ENCODE results near the gene PEX16. TPM values are rescaled to one million over a fixed set of nuclear protein-coding genes. Genes with fewer than 3 reads are reported as not detected.
"Not testable (repeated sequence)": the region's sequence is repeated elsewhere in the genome, so short reads cannot be mapped to it uniquely, and the experiment has no call there.

PEX16 gene
- total RNA-seq, 6 donors from 2014 or later = 22.9 to 43.0 (median 32.6) TPM

DNA sequence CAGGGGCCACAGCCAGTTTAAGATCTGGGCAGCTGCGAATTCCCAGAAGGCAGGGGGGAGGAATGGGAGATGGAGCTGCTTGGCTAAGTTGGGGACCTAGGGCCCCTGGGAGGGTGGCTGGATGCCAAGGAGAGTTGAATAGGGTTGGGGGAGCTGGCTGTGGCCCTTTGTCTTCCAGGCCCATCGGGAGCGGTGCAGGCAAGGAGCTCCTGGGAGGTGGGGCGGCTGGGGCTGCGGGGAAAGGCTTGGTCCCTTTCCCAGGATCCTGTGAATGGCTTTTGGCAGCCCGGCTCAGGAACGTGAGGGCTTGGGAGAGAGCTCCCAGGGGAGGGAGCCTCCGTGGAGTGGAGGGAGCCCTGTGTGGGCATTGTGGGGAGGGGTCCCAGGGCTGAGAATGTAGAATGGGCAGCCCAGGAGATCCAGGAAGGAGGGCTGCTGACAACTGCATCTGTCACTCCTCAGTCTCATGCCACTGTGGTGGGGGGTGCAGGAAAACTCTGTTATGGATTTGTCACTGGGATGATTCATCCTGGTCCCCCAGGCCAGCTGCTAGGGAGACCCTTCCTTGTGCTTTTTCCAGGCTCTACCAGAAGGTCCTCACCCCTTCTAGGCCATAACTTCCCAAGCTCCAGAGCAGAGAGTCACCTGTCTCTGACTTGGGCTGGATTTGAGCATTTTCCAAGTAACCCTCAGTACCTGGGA is 16.6 kb downstream of the PEX16 start:
- H3K27ac ChIP-seq = no peak overlapping the region
- ATAC-seq (ENCODE audit: low FRiP score in 2 of 2) (no peak), DNase-seq (no peak)
- TF ChIP-seq EP300 (IDR thresholded peaks at IDR 0.05) = no peak
- TF ChIP-seq POLR2A (IDR thresholded peaks at IDR 0.05) = no peak
- TF ChIP-seq, protein P1, sequence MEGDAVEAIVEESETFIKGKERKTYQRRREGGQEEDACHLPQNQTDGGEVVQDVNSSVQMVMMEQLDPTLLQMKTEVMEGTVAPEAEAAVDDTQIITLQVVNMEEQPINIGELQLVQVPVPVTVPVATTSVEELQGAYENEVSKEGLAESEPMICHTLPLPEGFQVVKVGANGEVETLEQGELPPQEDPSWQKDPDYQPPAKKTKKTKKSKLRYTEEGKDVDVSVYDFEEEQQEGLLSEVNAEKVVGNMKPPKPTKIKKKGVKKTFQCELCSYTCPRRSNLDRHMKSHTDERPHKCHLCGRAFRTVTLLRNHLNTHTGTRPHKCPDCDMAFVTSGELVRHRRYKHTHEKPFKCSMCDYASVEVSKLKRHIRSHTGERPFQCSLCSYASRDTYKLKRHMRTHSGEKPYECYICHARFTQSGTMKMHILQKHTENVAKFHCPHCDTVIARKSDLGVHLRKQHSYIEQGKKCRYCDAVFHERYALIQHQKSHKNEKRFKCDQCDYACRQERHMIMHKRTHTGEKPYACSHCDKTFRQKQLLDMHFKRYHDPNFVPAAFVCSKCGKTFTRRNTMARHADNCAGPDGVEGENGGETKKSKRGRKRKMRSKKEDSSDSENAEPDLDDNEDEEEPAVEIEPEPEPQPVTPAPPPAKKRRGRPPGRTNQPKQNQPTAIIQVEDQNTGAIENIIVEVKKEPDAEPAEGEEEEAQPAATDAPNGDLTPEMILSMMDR (IDR thresholded peaks at IDR 0.05) = no peak
- no peak for TF ChIP-seq POLR2AphosphoS5 (IDR thresholded peaks at IDR 0.05)
- peak overlapping the region in 3 of 4 donors; percentile 46 to 67 (median 61) for H3K4me3 ChIP-seq
- H3K4me1 ChIP-seq = peaks cover 18 to 31% (median 20%) of the 10 kb centered on the region in 4 donors
- WGBS, 2 donors = 42 to 47% methylated on average over 8 of the region's 8 CpGs
- H3K27me3 ChIP-seq = peaks cover 0 to 2% (median 0%) of the 10 kb centered on the region in 4 donors
- H3K36me3 ChIP-seq = peaks cover 0 to 11% (median 3%) of the 10 kb centered on the region in 4 donors
- no peaks in the 10 kb centered on the region for H3K9me3 ChIP-seq

DNA sequence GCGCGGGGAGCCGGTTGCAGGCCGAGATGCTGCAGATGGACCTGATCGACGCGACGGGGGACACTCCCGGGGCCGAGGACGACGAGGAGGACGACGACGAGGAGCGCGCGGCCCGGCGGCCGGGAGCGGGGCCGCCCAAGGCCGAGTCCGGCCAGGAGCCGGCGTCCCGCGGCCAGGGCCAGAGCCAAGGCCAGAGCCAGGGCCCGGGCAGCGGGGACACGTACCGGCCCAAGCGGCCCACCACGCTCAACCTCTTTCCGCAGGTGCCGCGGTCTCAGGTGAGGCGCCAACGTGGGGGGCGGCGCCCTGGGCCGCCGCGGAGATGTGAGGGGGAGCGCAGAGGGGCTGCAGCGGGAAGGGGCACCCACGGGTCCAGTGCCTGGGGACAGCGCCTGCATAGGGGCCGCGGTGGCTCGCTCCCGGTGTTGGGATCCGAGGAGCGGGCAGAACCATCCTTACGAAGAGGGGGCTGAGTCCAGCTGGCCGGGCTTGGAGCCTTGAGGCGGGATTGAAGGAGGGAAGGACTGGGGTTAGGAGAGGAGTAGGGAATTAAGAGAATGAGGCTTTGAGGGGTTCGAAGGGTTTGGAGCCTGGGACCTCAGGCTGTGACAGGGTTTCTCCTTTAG is 17.4 kb downstream of the PEX16 start:
- Histone ChIP-seq H3K36me3 (peaks cover 0 to 11% (median 3%) of the 10 kb centered on the region in 4 donors), H3K4me1 (peaks cover 18 to 31% (median 20%) of the 10 kb centered on the region in 4 donors), H3K4me3 (peak overlapping the region; percentile 16 to 67 (median 54))
- peak in 1 of 2 donors; percentile 2 for ATAC-seq (ENCODE audit: low FRiP score in 2 of 2)
- peak in 1 of 2 donors; percentile 87 for DNase-seq
- H3K9me3 ChIP-seq, H3K27ac ChIP-seq, H3K27me3 ChIP-seq: not testable (repeated sequence)
- WGBS, 2 donors = 9 to 11% methylated on average over 14 to 20 of the region's 59 CpGs

DNA sequence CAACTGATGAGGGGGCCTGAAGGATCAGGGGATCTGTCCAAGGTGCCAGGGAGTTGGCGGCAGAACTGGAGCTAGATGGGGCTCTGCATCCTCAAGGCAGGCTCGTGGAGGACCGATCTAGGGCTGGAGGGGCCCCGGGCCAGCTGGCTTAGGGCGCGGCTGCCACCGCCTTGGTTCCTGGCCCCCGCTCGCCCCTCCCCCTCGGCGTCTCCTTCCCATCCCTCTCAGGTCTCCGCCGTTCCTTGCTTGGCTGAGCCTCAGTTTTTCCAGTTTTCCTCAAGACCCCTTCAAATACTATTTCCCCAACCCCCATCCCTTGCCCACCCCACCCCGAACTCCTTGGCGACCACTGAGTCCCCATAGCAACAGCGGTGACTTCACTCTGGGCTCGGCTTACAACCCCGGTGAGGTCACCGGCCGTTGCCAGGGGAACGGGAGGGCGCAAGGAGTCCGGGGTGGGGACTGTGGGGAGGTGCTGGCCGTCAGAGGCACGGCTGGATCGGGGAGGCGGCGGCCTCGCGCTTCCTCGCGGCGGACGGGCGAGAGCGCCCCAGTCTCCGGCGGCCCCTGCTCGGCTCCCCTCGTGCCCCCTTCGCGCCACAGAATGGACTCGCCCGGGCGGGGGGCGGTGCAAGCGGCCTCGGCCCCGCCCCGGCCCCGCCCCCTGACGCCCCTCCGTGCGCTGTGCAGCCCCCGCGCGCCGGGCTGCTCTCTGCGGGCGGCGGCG is 18.1 kb downstream of the PEX16 start:
- no peaks in the 10 kb centered on the region for H3K9me3 ChIP-seq
- TF ChIP-seq, protein P1 (IDR thresholded peaks at IDR 0.05) = no peak
- TF ChIP-seq POLR2A (IDR thresholded peaks at IDR 0.05) (no peak), POLR2AphosphoS5 (IDR thresholded peaks at IDR 0.05) (no peak), EP300 (IDR thresholded peaks at IDR 0.05) (no peak)
- H3K27ac ChIP-seq = peak overlapping the region in 2 of 4 donors; percentile 35 to 41
- ATAC-seq (ENCODE audit: low FRiP score in 2 of 2) (peak; percentile 76 to 90), DNase-seq (peak; percentile 81 to 93)
- peaks cover 0 to 2% (median 0%) of the 10 kb centered on the region in 4 donors for H3K27me3 ChIP-seq
- H3K4me3 ChIP-seq = peak overlapping the region; percentile 36 to 67 (median 54)
- peaks cover 18 to 31% (median 20%) of the 10 kb centered on the region in 4 donors for H3K4me1 ChIP-seq
- H3K36me3 ChIP-seq = peaks cover 0 to 9% (median 3%) of the 10 kb centered on the region in 4 donors
- 0 to 3% methylated on average over 10 to 53 of the region's 62 CpGs for WGBS, 2 donors

DNA sequence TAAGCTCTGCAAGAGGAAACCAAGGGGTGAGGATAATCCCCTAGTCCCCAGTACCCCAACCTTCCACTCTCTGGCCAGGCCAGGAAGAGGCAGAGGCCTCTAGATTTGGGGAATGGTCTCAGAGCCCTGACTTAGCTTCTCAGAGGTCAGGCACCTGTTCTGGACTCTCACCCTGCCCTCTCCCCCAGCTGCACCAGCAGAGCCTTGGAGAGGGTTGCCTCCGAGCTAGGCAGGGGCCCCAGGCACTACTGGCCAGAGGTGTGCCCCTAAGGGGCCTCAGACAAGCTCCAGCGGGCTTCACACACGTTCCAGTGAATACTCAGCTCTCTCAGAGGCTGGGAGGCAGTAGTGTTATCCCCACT is 18.6 kb downstream of the PEX16 start:
- TF ChIP-seq, protein P1 (IDR thresholded peaks at IDR 0.05) = no peak
- TF ChIP-seq POLR2A (IDR thresholded peaks at IDR 0.05) (no peak), POLR2AphosphoS5 (IDR thresholded peaks at IDR 0.05) (no peak), EP300 (IDR thresholded peaks at IDR 0.05) (no peak)
- peaks cover 0 to 9% (median 3%) of the 10 kb centered on the region in 4 donors for H3K36me3 ChIP-seq
- DNase-seq (no peak), ATAC-seq (ENCODE audit: low FRiP score in 2 of 2) (no peak)
- WGBS, 2 donors = 7 to 15% methylated on average over 3 of the region's 3 CpGs
- H3K27me3 ChIP-seq = peaks cover 0 to 2% (median 0%) of the 10 kb centered on the region in 4 donors
- no peaks in the 10 kb centered on the region for H3K9me3 ChIP-seq
- H3K27ac ChIP-seq = no peak overlapping the region
- peaks cover 18 to 31% (median 20%) of the 10 kb centered on the region in 4 donors for H3K4me1 ChIP-seq
- peak overlapping the region in 3 of 4 donors; percentile 46 to 67 (median 61) for H3K4me3 ChIP-seq

DNA sequence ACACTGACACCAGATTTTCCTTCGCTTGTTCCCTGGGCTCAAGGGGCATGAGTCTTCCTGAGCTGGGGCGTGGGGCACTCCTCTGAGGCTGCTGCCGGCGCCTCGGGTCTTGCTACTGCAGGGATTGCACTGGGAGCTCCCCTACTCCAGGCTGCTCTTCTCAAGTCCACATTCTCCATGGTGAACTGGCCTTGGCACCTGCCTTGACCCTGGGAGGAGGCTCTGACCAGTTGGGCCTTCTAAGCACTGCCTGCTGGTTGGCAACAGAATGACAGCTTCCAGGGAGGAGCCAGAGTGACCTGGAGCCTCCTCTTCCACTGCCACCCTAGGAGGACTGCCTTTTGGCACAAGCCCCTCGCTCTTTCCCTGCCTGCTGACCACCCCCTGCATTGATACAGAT is 20.1 kb downstream of the PEX16 start:
- TF ChIP-seq EP300 (IDR thresholded peaks at IDR 0.05) (no peak), POLR2AphosphoS5 (IDR thresholded peaks at IDR 0.05) (no peak), POLR2A (IDR thresholded peaks at IDR 0.05) (no peak)
- TF ChIP-seq, protein P1 (IDR thresholded peaks at IDR 0.05) = no peak
- Histone ChIP-seq H3K4me1 (peaks cover 18 to 31% (median 20%) of the 10 kb centered on the region in 4 donors), H3K36me3 (peaks cover 0 to 2% (median under 1%) of the 10 kb centered on the region in 4 donors), H3K27ac (no peak overlapping the region), H3K27me3 (peaks cover 0 to 2% (median 0%) of the 10 kb centered on the region in 4 donors), H3K4me3 (no peak overlapping the region), H3K9me3 (no peaks in the 10 kb centered on the region)
- DNase-seq (no peak), ATAC-seq (ENCODE audit: low FRiP score in 2 of 2) (no peak)
- 90 to 94% methylated on average over 3 to 6 of the region's 6 CpGs for WGBS, 2 donors
